A673 (cell line): ENCODE data around the gene SLC66A1. TPM values are rescaled to one million over a fixed set of nuclear protein-coding genes. Genes with fewer than 3 reads are reported as not detected.

Source experiments
- total RNA-seq: library from RNA; stranded (reverse); gene quantifications from 2 replicates; pipeline ENCODE4 v1.2.3, GENCODE V29; 2021

Gene SLC66A1
- total RNA-seq, 1 experiment from 2014 or later = 18.3 TPM

Other genes with a start within 250 kb of the SLC66A1 start
- 214 and 221 TPM in 2 replicates for gene UBR4, start 102.1 kb upstream of the SLC66A1 start, total RNA-seq
- gene EMC1, start 60.8 kb upstream of the SLC66A1 start, total RNA-seq = 75.9 and 84.3 TPM in 2 replicates
- gene MRTO4, start 60.5 kb upstream of the SLC66A1 start, total RNA-seq = 125 and 145 TPM in 2 replicates
- 1.9 and 2.6 TPM in 2 replicates for gene AKR7A3, start 23.6 kb upstream of the SLC66A1 start, total RNA-seq
- 57.2 and 61.5 TPM in 2 replicates for gene AKR7A2, start 182 bp upstream of the SLC66A1 start, total RNA-seq
- gene CAPZB, start 173.2 kb downstream of the SLC66A1 start, total RNA-seq = 206 and 214 TPM in 2 replicates